Measurements from ENCODE around the gene MAPKAP1.
"Not testable (repeated sequence)": the region's sequence is repeated elsewhere in the genome, so short reads cannot be mapped to it uniquely, and the experiment has no call there.

The MAPKAP1 gene

GRCh38 chr9:125730168-125730567 lies 23.2 kb upstream of the MAPKAP1 start:
- DNase-seq, result no peak

- DNase-seq, result no peak
These were observed 19.6 kb upstream of the MAPKAP1 start for GRCh38 chr9:125726456-125727132.

- no peak for DNase-seq
These were observed 430 bp upstream of the MAPKAP1 start for GRCh38 chr9:125707472-125707804.

GRCh38 chr9:125705893-125706292 lies 1.1 kb downstream of the MAPKAP1 start:
- no peak for DNase-seq

GRCh38 chr9:125703662-125704061 lies 3.3 kb downstream of the MAPKAP1 start:
- no peak for DNase-seq

- DNase-seq, result no peak
These were observed 5.7 kb downstream of the MAPKAP1 start for GRCh38 chr9:125701351-125701750.

GRCh38 chr9:125700791-125701190 lies 6.2 kb downstream of the MAPKAP1 start:
- no peak for DNase-seq

GRCh38 chr9:125699870-125700269 lies 7.1 kb downstream of the MAPKAP1 start:
- peak; percentile 25 to 27 for DNase-seq

GRCh38 chr9:125696106-125696647 lies 10.8 kb downstream of the MAPKAP1 start:
- no peak for DNase-seq

- not testable (repeated sequence) for DNase-seq
These were observed 11.5 kb downstream of the MAPKAP1 start for GRCh38 chr9:125695548-125695947.

GRCh38 chr9:125694478-125694877 lies 12.5 kb downstream of the MAPKAP1 start:
- no peak for DNase-seq

- DNase-seq, result not testable (repeated sequence)
These were observed 13.5 kb downstream of the MAPKAP1 start for GRCh38 chr9:125693492-125693891.

GRCh38 chr9:125691869-125692268 lies 15.1 kb downstream of the MAPKAP1 start:
- no peak for DNase-seq

- no peak for DNase-seq
These were observed 16.3 kb downstream of the MAPKAP1 start for GRCh38 chr9:125690679-125691078.

- DNase-seq, result peak; percentile 71 to 90
These were observed 19.7 kb downstream of the MAPKAP1 start for GRCh38 chr9:125687163-125687863.

GRCh38 chr9:125685167-125685566 lies 21.8 kb downstream of the MAPKAP1 start:
- DNase-seq, result no peak

- DNase-seq, result no peak
These were observed 23.5 kb downstream of the MAPKAP1 start for GRCh38 chr9:125683486-125683885.

GRCh38 chr9:125682340-125682739 lies 24.7 kb downstream of the MAPKAP1 start:
- no peak for DNase-seq

- DNase-seq, result no peak
These were observed 25.4 kb downstream of the MAPKAP1 start for GRCh38 chr9:125681657-125682056.

- no peak for DNase-seq
These were observed 25.9 kb downstream of the MAPKAP1 start for GRCh38 chr9:125681086-125681622.

- no peak for DNase-seq
These were observed 26.6 kb downstream of the MAPKAP1 start for GRCh38 chr9:125680445-125680844.

GRCh38 chr9:125679597-125680189 lies 27.3 kb downstream of the MAPKAP1 start:
- no peak for DNase-seq

Measured in NCI-H524 (cell line).